Activated effector memory CD4-positive, alpha-beta T cell treated with anti-CD3 and anti-CD28 coated beads, Interleukin-2, amount 50 U/mL, for 16 hours (primary cell): ENCODE results near the gene TSSC4.

ENCODE experiments used
- DNase-seq: peaks from one replicate; pipeline ENCODE4 v3.0.0-alpha.2; 2020

The TSSC4 gene

GRCh38 chr11:2402106-2402505 lies 1.6 kb downstream of the TSSC4 start:
- DNase-seq = no peak

- DNase-seq = no peak
These were observed 2.5 kb downstream of the TSSC4 start for GRCh38 chr11:2402890-2403645.

GRCh38 chr11:2404735-2405196 lies 4.2 kb downstream of the TSSC4 start:
- no peak for DNase-seq

- DNase-seq = no peak
These were observed 5.9 kb downstream of the TSSC4 start for GRCh38 chr11:2406451-2406850.

GRCh38 chr11:2406878-2407410 lies 6.4 kb downstream of the TSSC4 start:
- DNase-seq = no peak

- DNase-seq = no peak
These were observed 8.1 kb downstream of the TSSC4 start for GRCh38 chr11:2408671-2409070.

- no peak for DNase-seq
These were observed 8.6 kb downstream of the TSSC4 start for GRCh38 chr11:2409126-2409525.

- no peak for DNase-seq
These were observed 9.3 kb downstream of the TSSC4 start for GRCh38 chr11:2409611-2410468.

GRCh38 chr11:2410616-2411015 lies 10.1 kb downstream of the TSSC4 start:
- DNase-seq = no peak

- DNase-seq = no peak
These were observed 11.1 kb downstream of the TSSC4 start for GRCh38 chr11:2411446-2412305.

- DNase-seq = no peak
These were observed 11.8 kb downstream of the TSSC4 start for GRCh38 chr11:2412323-2412722.

- no peak for DNase-seq
These were observed 13.4 kb downstream of the TSSC4 start for GRCh38 chr11:2413742-2414579.

- DNase-seq = no peak
These were observed 14.1 kb downstream of the TSSC4 start for GRCh38 chr11:2414616-2415015.

- DNase-seq = no peak
These were observed 14.6 kb downstream of the TSSC4 start for GRCh38 chr11:2415171-2415570.

GRCh38 chr11:2415601-2416380 lies 15.2 kb downstream of the TSSC4 start:
- DNase-seq = no peak

GRCh38 chr11:2416765-2417164 lies 16.2 kb downstream of the TSSC4 start:
- no peak for DNase-seq

GRCh38 chr11:2417856-2418692 lies 17.5 kb downstream of the TSSC4 start:
- DNase-seq = no peak

GRCh38 chr11:2418693-2419360 lies 18.3 kb downstream of the TSSC4 start:
- DNase-seq = no peak
